GM19193 (cell line): ENCODE results near the gene BYSL.

ENCODE experiments used
- POLR2A ChIP-seq: IDR thresholded peaks from 4 replicates; pipeline ENCODE4 v1.6.1; 2011; ENCODE audit not compliant: insufficient read depth, insufficient read length; ENCODE audit errors: extremely low read depth

Gene BYSL

GRCh38 chr6:41936073-41936837 lies 15.0 kb downstream of the BYSL start:
- peak; percentile 15 for TF ChIP-seq POLR2A

- no peak for TF ChIP-seq POLR2A
Measured at GRCh38 chr6:41937472-41937860, 16.2 kb downstream of the BYSL start.

- no peak for TF ChIP-seq POLR2A
Measured at GRCh38 chr6:41937861-41938574, 16.7 kb downstream of the BYSL start.

GRCh38 chr6:41938590-41939175 lies 17.4 kb downstream of the BYSL start:
- no peak for TF ChIP-seq POLR2A

GRCh38 chr6:41939176-41939847 lies 18.0 kb downstream of the BYSL start:
- no peak for TF ChIP-seq POLR2A

- no peak for TF ChIP-seq POLR2A
Measured at GRCh38 chr6:41939848-41940758, 18.8 kb downstream of the BYSL start.

GRCh38 chr6:41940759-41941279 lies 19.5 kb downstream of the BYSL start:
- no peak for TF ChIP-seq POLR2A

- TF ChIP-seq POLR2A, result peak; percentile 79
Measured at GRCh38 chr6:41941280-41942066, 20.2 kb downstream of the BYSL start, which contains the start of gene CCND3. TSS of gene CCND3 (minus strand) at chr6:41941808. CDS start at chr6:41941649, 159 bp downstream.

GRCh38 chr6:41942067-41942851 lies 21.0 kb downstream of the BYSL start:
- TF ChIP-seq POLR2A, result no peak

- TF ChIP-seq POLR2A, result no peak
Measured at GRCh38 chr6:41943456-41943855, 22.2 kb downstream of the BYSL start.

- no peak for TF ChIP-seq POLR2A
Measured at GRCh38 chr6:41947581-41948220, 26.4 kb downstream of the BYSL start.

GRCh38 chr6:41954668-41955067 lies 33.4 kb downstream of the BYSL start:
- no peak for TF ChIP-seq POLR2A
